Prostate gland (tissue), 2 donors: ENCODE data around the gene GLA. TPM values are rescaled to one million over a fixed set of nuclear protein-coding genes. Genes with fewer than 3 reads are reported as not detected.
A peak's percentile ranks its signal among the peaks of the same experiment; 100 is the strongest.

ENCODE experiments used
- DNase-seq: peaks from one replicate; pipeline ENCODE4 v3.0.0-alpha.2; 2019; ENCODE audit warnings: low spot score
- H3K27ac ChIP-seq, 2 donors: fragments of 200-600 bp; sonication (generic); 2 replicates each; pipeline ENCODE4 v1.5.1; 2017 to 2019
- H3K27me3 ChIP-seq: fragments of 200-600 bp; sonication (generic); replicated peaks from 2 replicates; pipeline ENCODE4 v1.5.1; 2019; ENCODE audit not compliant: insufficient read depth
- H3K36me3 ChIP-seq, 2 donors: fragments of 200-600 bp; sonication (generic); 1 replicate in 1 of 2; 2 replicates in 1 of 2; pipeline versions ENCODE4 v1.5.1 to v1.8.1; 2017 to 2019
- H3K4me1 ChIP-seq: fragments of 200-600 bp; sonication (generic); replicated peaks from 2 replicates; pipeline ENCODE4 v1.5.1; 2019
- H3K4me3 ChIP-seq, 2 donors: fragments of 200-600 bp; sonication (generic); 2 replicates each; pipeline ENCODE4 v1.5.1; 2017 to 2019
- H3K9me3 ChIP-seq: fragments of 200-600 bp; sonication (generic); 2 replicates; pipeline ENCODE4 v1.5.1; 2017
- POLR2A ChIP-seq: fragments of 450-650 bp; IDR thresholded peaks from one replicate; pipeline ENCODE4 v1.6.1; 2016; ENCODE audit warnings: antibody characterized with exemption, mild to moderate bottlenecking
- POLR2AphosphoS5 ChIP-seq: sonication (generic); formaldehyde crosslinking; IDR thresholded peaks from one replicate; pipeline ENCODE4 v1.6.1; 2017; ENCODE audit warnings: antibody characterized with exemption
- WGBS: methylation state at CpG from one replicate; pipeline ENCODE4 v1.1.5; 2018; 5-methylcytosine and 5-hydroxymethylcytosine counted together
- intact Hi-C: fragments of 100-400 bp; cut with DNase I; formaldehyde crosslinking; loops from one replicate; pipeline ENCODE4 v1.14.2; 2022
- total RNA-seq, 2 donors: library from RNA; depleted of rRNA; stranded (reverse); fragments of >200 nt; gene quantifications; one replicate each; pipeline ENCODE4 v1.1.0, GENCODE V29; 2016
- TF ChIP-seq, protein P1 (sequence below), 4 experiments: fragments of 200-600 bp in 2 of 4; fragments of 450-650 bp in 2 of 4; sonication (generic) in 2 of 4; IDR thresholded peaks; 1 replicate in 3 of 4; 2 replicates in 1 of 4; pipeline ENCODE4 v1.5.1; 2016 to 2019; ENCODE audit warnings: antibody characterized with exemption in 4 of 4, mild to moderate bottlenecking in 2 of 4, moderate library complexity in 2 of 4

Gene GLA
- total RNA-seq, 2 donors from 2014 or later: 12.6 to 16.4 TPM

DNA sequence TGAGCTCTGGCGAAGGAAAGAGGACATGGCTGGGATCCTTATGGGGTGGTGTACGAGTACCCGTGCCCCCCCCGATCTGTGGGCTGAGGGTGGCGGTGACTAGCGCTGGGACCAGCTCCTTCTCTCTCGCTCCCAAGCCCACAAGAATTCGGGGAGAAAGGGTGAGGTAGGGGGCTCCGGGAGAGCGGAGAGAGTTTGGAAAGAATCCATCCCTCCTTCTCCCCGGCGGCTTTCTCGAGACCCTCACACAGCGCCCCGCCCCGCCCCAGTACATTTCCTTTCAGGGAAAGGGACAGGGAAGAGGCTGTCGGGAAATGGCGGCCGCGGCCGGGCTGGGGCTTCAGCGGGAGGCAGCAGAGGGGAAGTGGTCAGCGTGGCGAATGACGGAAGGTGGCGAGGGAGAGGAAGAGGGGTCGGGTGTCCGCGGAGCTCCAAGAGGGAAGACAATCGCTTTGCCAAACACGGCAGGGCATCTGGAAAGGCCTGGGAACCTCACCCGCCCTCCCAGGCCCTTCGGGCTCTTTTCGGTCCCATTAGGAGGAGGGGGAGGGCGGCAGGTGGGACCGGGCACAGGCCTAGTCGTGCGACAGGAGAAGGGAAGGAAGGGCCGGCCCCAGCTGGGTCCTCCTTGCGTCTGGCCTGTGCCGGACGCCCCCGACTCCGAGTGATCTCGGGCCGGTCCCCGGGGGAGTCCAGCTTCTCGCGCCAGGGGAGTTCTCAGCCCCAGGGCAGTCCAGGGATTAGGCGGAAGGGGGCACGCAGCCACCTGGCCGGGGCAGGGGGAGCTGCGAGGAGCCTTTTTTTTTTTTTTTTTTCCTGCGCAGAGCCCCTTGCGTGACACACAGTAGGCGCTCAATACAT lies 10.5 kb upstream of the GLA start:
- no peaks in the 10 kb centered on the region for H3K4me1 ChIP-seq

DNA sequence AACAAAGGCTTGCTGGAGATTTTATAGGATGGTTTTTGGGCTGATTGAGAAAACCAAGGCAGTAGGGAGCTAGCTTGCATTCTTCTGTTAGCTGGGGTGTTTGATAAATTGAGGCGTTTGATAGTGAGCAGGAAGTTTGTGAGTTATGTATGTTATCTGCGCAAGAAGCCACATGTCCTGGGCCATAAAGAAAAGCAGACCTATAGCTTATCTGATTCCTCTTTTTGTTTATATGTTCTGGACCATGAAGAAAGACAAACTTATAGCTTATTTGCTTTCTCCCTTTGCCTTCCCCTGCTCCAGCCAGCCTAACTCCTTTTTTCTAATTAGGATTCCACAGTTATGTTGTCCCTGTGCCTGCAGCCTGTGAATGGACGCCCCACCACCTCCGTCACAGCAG lies 9.5 kb upstream of the GLA start:
- Histone ChIP-seq H3K4me3 (no peak overlapping the region), H3K9me3 (no peaks in the 10 kb centered on the region), H3K36me3 (no peaks in the 10 kb centered on the region), H3K27ac (peak overlapping the region; percentile 82 to 90), H3K4me1 (no peaks in the 10 kb centered on the region), H3K27me3 (no peaks in the 10 kb centered on the region)
- intact Hi-C loops: loop anchor here (5.0 kb wide), 2 partner anchors 135 to 380 kb away; partner anchors contain the start of gene ARMCX1
- WGBS: 52% methylated on average over 4 of the region's 4 CpGs
- TF ChIP-seq, protein P1, sequence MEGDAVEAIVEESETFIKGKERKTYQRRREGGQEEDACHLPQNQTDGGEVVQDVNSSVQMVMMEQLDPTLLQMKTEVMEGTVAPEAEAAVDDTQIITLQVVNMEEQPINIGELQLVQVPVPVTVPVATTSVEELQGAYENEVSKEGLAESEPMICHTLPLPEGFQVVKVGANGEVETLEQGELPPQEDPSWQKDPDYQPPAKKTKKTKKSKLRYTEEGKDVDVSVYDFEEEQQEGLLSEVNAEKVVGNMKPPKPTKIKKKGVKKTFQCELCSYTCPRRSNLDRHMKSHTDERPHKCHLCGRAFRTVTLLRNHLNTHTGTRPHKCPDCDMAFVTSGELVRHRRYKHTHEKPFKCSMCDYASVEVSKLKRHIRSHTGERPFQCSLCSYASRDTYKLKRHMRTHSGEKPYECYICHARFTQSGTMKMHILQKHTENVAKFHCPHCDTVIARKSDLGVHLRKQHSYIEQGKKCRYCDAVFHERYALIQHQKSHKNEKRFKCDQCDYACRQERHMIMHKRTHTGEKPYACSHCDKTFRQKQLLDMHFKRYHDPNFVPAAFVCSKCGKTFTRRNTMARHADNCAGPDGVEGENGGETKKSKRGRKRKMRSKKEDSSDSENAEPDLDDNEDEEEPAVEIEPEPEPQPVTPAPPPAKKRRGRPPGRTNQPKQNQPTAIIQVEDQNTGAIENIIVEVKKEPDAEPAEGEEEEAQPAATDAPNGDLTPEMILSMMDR (IDR thresholded peaks at IDR 0.05): no peak
- TF ChIP-seq POLR2A: no peak
- no peak for TF ChIP-seq POLR2AphosphoS5
- DNase-seq: no peak

More for the DNA sequence above, 10.5 kb upstream of the GLA start:
- TF ChIP-seq, protein P1 (IDR thresholded peaks at IDR 0.05): no peak
- TF ChIP-seq POLR2AphosphoS5 (no peak), POLR2A (no peak)
- DNase-seq: peak; percentile 22
- WGBS: under 1% methylated on average over 49 of the region's 56 CpGs
- H3K27me3 ChIP-seq: no peaks in the 10 kb centered on the region
- peak overlapping the region; percentile 37 to 42 for H3K4me3 ChIP-seq
- no peaks in the 10 kb centered on the region for H3K36me3 ChIP-seq
- peak overlapping the region; percentile 82 to 90 for H3K27ac ChIP-seq
- no peaks in the 10 kb centered on the region for H3K9me3 ChIP-seq
- intact Hi-C loops: loop anchor here (5.0 kb wide), 2 partner anchors 134 to 379 kb away; partner anchors contain the start of gene ARMCX1

DNA sequence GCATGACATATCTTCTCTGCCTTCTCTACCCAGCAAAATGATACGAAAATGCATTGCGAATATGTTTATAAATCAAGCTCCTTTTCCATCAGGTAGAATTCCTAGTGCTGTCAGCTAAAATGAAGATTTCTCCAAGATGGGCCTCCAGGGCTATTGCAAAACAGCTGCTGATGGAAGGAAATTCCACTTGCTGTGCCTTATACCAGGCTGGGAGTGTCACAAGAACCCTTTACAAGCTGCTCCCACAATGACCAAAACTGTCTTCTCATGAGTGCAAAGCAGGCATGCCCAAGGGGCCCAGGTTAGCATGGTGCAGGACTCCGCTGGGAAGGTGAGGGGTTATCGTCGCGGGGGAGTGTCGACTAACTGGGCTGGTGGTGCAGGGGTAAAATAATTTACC lies 9.0 kb upstream of the GLA start:
- no peak for DNase-seq
- Histone ChIP-seq H3K36me3 (no peaks in the 10 kb centered on the region), H3K4me1 (no peaks in the 10 kb centered on the region), H3K4me3 (no peak overlapping the region), H3K27ac (no peak overlapping the region), H3K9me3 (no peaks in the 10 kb centered on the region), H3K27me3 (no peaks in the 10 kb centered on the region)
- intact Hi-C loops: loop anchor here (5.0 kb wide), 2 partner anchors 136 to 381 kb away; partner anchors contain the start of gene ARMCX1
- TF ChIP-seq, protein P1 (IDR thresholded peaks at IDR 0.05): no peak
- TF ChIP-seq POLR2AphosphoS5 (no peak), POLR2A (no peak)
- 81% methylated on average over 7 of the region's 7 CpGs for WGBS

DNA sequence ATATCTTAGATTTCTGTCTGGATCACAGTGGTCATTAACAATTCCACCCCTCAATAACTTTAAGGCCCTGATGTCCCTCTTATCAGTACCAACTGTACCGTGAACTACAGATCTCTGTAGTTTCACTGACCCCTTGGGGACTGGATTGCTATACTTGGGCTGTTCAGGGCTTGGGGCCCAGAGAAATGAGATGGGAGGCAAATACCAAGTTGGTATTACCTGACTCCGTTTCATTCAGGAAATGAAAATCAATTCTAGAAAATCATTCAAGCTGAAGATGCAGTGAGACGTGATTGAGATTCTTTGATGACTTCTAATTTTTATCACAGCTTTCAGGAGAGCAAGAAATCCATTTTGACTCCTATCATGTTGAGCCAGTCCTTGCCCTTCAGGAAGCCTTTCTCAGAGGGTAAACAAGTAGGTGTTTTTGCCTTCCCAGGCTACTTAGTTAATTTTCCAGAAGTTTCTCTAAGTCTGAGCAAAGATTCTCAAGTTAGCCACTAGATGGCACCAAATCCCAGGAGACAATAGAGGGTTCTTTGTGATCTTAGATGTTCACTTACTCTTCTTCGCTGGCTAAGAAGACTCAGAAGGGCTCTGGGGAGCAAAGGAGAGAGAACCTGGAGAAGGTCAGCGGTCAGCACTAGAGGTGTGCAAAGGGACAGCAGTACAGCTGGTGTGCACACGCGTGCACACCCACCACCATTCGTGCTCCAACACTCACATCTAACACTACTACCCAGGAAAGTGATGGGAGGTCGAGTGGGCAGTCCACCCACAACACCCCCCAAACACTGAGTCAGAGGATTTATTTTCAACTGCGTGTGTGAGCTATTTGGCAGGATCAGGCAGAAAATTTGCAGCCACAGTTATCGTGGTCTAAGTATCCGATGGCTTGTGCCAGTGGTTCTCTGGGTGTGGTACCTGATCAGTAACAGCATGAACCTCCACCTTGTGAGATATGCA lies 7.7 kb upstream of the GLA start:
- peak; percentile 28 for DNase-seq
- no peak overlapping the region for H3K4me3 ChIP-seq
- H3K27me3 ChIP-seq: no peaks in the 10 kb centered on the region
- H3K36me3 ChIP-seq: no peaks in the 10 kb centered on the region
- intact Hi-C loops: loop anchor here (5.0 kb wide), 2 partner anchors 137 to 382 kb away; partner anchors contain the start of gene ARMCX1
- no peaks in the 10 kb centered on the region for H3K9me3 ChIP-seq
- H3K4me1 ChIP-seq: no peaks in the 10 kb centered on the region
- peak; percentile 60 for TF ChIP-seq POLR2AphosphoS5
- TF ChIP-seq POLR2A: no peak
- TF ChIP-seq, protein P1 (IDR thresholded peaks at IDR 0.05): peak; percentile 41 to 77 (median 65)
- WGBS: 15% methylated on average over 12 of the region's 12 CpGs
- H3K27ac ChIP-seq: peak overlapping the region; percentile 83
